ENCODE measurements around the gene SNTG2.

SNTG2 gene

GRCh38 chr2:929011-929735 is 21.5 kb upstream of the SNTG2 start:
- no peak for FAIRE-seq

- no peak for FAIRE-seq
These were observed 20.7 kb upstream of the SNTG2 start for GRCh38 chr2:929925-930324.

- no peak for FAIRE-seq
These were observed 19.7 kb upstream of the SNTG2 start for GRCh38 chr2:930935-931334.

GRCh38 chr2:932320-933115 is 18.1 kb upstream of the SNTG2 start:
- no peak for FAIRE-seq

- no peak for FAIRE-seq
These were observed 16.8 kb upstream of the SNTG2 start for GRCh38 chr2:933734-934295.

GRCh38 chr2:937530-937929 is 13.1 kb upstream of the SNTG2 start:
- no peak for FAIRE-seq

GRCh38 chr2:938181-939005 is 12.3 kb upstream of the SNTG2 start:
- FAIRE-seq = no peak

- FAIRE-seq = no peak
These were observed 10.6 kb upstream of the SNTG2 start for GRCh38 chr2:939936-940601.

GRCh38 chr2:941871-942270 is 8.8 kb upstream of the SNTG2 start:
- FAIRE-seq = no peak

- no peak for FAIRE-seq
These were observed 7.7 kb upstream of the SNTG2 start for GRCh38 chr2:942775-943460.

- no peak for FAIRE-seq
These were observed 7.2 kb upstream of the SNTG2 start for GRCh38 chr2:943461-943797.

- FAIRE-seq = no peak
These were observed 6.8 kb upstream of the SNTG2 start for GRCh38 chr2:943821-944220.

- no peak for FAIRE-seq
These were observed 6.0 kb upstream of the SNTG2 start for GRCh38 chr2:944693-945092.

GRCh38 chr2:945104-945503 is 5.5 kb upstream of the SNTG2 start:
- FAIRE-seq = no peak

GRCh38 chr2:946073-946948 is 4.3 kb upstream of the SNTG2 start:
- FAIRE-seq = no peak

GRCh38 chr2:949384-950079 is 1.1 kb upstream of the SNTG2 start:
- FAIRE-seq = no peak

- FAIRE-seq = no peak
These were observed 766 bp downstream of the SNTG2 start for GRCh38 chr2:951224-952006.

GRCh38 chr2:953408-953807 is 2.8 kb downstream of the SNTG2 start:
- FAIRE-seq = no peak

- FAIRE-seq = no peak
These were observed 3.5 kb downstream of the SNTG2 start for GRCh38 chr2:953975-954686.
